Left ventricle myocardium inferior (tissue), 1 donor: ENCODE measurements around the gene NET1. TPM values are rescaled to one million over a fixed set of nuclear protein-coding genes. Genes with fewer than 3 reads are reported as not detected.

Experiments
- DNase-seq: peaks from one replicate; pipeline ENCODE4 v3.0.0-alpha.2; 2020
- H3K27ac ChIP-seq: fragments of 200-600 bp; replicated peaks from 2 replicates; pipeline ENCODE4 v1.8.0; 2021
- H3K27me3 ChIP-seq: fragments of 200-600 bp; 2 replicates; pipeline ENCODE4 v1.8.0; 2021; ENCODE audit warnings: low read depth
- H3K36me3 ChIP-seq: fragments of 200-600 bp; 2 replicates; pipeline ENCODE4 v1.8.0; 2021
- H3K4me1 ChIP-seq: fragments of 200-600 bp; 2 replicates; pipeline ENCODE4 v1.8.0; 2021
- H3K4me3 ChIP-seq: fragments of 200-600 bp; 2 replicates; pipeline ENCODE4 v1.8.0; 2021; ENCODE audit warnings: mild to moderate bottlenecking, moderate library complexity
- H3K9me3 ChIP-seq: fragments of 200-600 bp; replicated peaks from 2 replicates; pipeline ENCODE4 v1.8.0; 2021
- intact Hi-C: fragments of 100-400 bp; cut with micrococcal nuclease; formaldehyde crosslinking; loops from one replicate; pipeline ENCODE4 v1.11.0; 2022
- total RNA-seq: library from RNA; stranded (reverse); fragmentation: NEBNext Ultra II Directional; extraction: Animal tissue kit (Norgen Biotek cat#: 25700); gene quantifications from one replicate; pipeline ENCODE4 v1.2.1, GENCODE V29; 2021
- TF ChIP-seq, protein P1 (sequence below): fragments of 200-600 bp; IDR thresholded peaks from 2 replicates; pipeline ENCODE4 v1.8.0; 2021; ENCODE audit warnings: antibody characterized with exemption, mild to moderate bottlenecking, borderline replicate concordance
- donor health status: DM: no; HTN: yes; CAD: no; lungs with severe emphysema.

NET1 gene
- total RNA-seq, 1 donor from 2014 or later = 11.3 TPM

DNA sequence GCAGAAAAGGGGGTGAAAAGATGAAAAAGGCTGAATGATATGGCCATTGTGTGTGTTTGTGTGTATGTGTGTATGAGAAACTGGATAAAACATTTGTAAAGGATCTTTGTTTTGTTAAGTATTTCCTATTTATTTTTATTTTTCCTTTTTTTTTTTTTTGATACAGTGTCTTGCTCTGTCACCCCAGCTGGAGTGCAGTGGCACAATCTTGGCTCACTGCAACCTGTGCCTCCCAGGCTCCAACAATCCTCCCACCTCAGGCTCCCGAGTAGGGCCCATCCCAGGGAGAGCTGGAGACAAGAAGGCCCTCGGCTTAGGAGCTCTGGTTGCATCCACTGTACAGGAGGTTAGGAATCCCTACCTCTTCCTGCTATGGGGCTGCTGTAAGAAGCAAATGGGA lies 93.9 kb downstream of the NET1 start:
- intact Hi-C loops = no loop called here
- no peaks in the 10 kb centered on the region for H3K9me3 ChIP-seq
- no peaks in the 10 kb centered on the region for H3K4me1 ChIP-seq
- DNase-seq = no peak
- TF ChIP-seq, protein P1, sequence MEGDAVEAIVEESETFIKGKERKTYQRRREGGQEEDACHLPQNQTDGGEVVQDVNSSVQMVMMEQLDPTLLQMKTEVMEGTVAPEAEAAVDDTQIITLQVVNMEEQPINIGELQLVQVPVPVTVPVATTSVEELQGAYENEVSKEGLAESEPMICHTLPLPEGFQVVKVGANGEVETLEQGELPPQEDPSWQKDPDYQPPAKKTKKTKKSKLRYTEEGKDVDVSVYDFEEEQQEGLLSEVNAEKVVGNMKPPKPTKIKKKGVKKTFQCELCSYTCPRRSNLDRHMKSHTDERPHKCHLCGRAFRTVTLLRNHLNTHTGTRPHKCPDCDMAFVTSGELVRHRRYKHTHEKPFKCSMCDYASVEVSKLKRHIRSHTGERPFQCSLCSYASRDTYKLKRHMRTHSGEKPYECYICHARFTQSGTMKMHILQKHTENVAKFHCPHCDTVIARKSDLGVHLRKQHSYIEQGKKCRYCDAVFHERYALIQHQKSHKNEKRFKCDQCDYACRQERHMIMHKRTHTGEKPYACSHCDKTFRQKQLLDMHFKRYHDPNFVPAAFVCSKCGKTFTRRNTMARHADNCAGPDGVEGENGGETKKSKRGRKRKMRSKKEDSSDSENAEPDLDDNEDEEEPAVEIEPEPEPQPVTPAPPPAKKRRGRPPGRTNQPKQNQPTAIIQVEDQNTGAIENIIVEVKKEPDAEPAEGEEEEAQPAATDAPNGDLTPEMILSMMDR = no peak
- no peaks in the 10 kb centered on the region for H3K36me3 ChIP-seq
- H3K4me3 ChIP-seq = no peak overlapping the region
- H3K27me3 ChIP-seq = peaks cover 18% of the 10 kb centered on the region
- H3K27ac ChIP-seq = no peak overlapping the region

- no peak overlapping the region for H3K27ac ChIP-seq
- no peaks in the 10 kb centered on the region for H3K36me3 ChIP-seq
- no peak for DNase-seq
- H3K9me3 ChIP-seq = no peaks in the 10 kb centered on the region
- H3K4me3 ChIP-seq = no peak overlapping the region
- TF ChIP-seq, protein P1 = no peak
- H3K4me1 ChIP-seq = no peaks in the 10 kb centered on the region
- peaks cover 17% of the 10 kb centered on the region for H3K27me3 ChIP-seq
- intact Hi-C loops = no loop called here
Observed at GRCh38 chr10:5506751-5507648, 94.6 kb downstream of the NET1 start.

DNA sequence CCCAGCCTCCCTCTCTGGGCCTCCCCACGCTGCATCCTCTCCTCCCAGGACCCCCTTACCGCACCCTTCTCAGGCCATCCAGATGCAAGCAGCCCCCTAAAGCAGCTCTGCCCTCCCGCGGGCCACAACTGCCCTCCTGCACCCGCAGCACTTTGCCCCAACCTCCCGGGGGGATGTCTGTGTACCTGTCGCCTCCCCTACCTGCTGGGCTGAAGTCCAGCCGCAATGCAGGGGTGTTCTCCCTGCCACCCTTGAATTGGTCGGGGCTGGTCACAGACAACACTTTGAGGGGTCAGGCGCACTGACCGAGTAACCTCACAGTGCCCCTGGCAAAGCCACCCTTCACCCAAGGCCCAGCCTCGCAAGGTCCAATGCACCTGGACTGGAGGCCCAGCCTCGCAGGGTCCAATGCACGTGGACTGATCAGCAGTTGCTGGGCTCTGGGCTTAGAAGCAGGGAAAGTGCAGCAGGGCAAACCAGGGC lies 95.3 kb downstream of the NET1 start:
- Histone ChIP-seq H3K27ac (no peak overlapping the region), H3K9me3 (no peaks in the 10 kb centered on the region), H3K4me1 (no peaks in the 10 kb centered on the region), H3K27me3 (peaks cover 10% of the 10 kb centered on the region), H3K36me3 (no peaks in the 10 kb centered on the region), H3K4me3 (no peak overlapping the region)
- TF ChIP-seq, protein P1 = no peak
- DNase-seq = no peak
- intact Hi-C loops = no loop called here

- no peak for DNase-seq
- intact Hi-C loops = no loop called here
- Histone ChIP-seq H3K27ac (no peak overlapping the region), H3K36me3 (no peaks in the 10 kb centered on the region), H3K4me1 (no peaks in the 10 kb centered on the region), H3K9me3 (no peaks in the 10 kb centered on the region), H3K27me3 (peaks cover 7% of the 10 kb centered on the region), H3K4me3 (no peak overlapping the region)
- TF ChIP-seq, protein P1 = no peak
Observed at GRCh38 chr10:5508161-5508604, 95.8 kb downstream of the NET1 start.

Other genes starting within 250 kb of the NET1 start
- 0.22 TPM for gene AKR1C8, start 227.4 kb upstream of the NET1 start, total RNA-seq
- gene AKR1C4, start 215.7 kb upstream of the NET1 start, total RNA-seq = not detected
- not detected for gene UCN3, start 47.6 kb upstream of the NET1 start, total RNA-seq
- gene TUBAL3, start 7.7 kb upstream of the NET1 start, total RNA-seq = 0.36 TPM
- gene CALML5, start 87.0 kb downstream of the NET1 start, total RNA-seq = not detected
- not detected for gene CALML3, start 112.4 kb downstream of the NET1 start, total RNA-seq